GM12892 (cell line): Measurements from ENCODE around the gene SLC11A2.
"Not testable (repeated sequence)": the region's sequence is repeated elsewhere in the genome, so short reads cannot be mapped to it uniquely, and the experiment has no call there.

Experiments used
- POLR2A ChIP-seq: IDR thresholded peaks from 2 replicates; pipeline ENCODE4 v1.6.1; 2011; ENCODE audit warnings: low read depth, low read length, control low read depth
- POLR2AphosphoS5 ChIP-seq: IDR thresholded peaks from 2 replicates; pipeline ENCODE4 v1.6.1; 2011; ENCODE audit warnings: low read depth, low read length, control low read depth
- TAF1 ChIP-seq: IDR thresholded peaks from 2 replicates; pipeline ENCODE4 v1.6.1; 2011; ENCODE audit warnings: low read depth, mild to moderate bottlenecking, control low read depth, low read length, borderline replicate concordance

- TF ChIP-seq POLR2A, POLR2AphosphoS5, TAF1: not testable (repeated sequence)
These were observed 71.4 kb downstream of the SLC11A2 start for GRCh38 chr12:50954789-50955188.
